ENCODE results near the gene NR1D2.

DNA sequence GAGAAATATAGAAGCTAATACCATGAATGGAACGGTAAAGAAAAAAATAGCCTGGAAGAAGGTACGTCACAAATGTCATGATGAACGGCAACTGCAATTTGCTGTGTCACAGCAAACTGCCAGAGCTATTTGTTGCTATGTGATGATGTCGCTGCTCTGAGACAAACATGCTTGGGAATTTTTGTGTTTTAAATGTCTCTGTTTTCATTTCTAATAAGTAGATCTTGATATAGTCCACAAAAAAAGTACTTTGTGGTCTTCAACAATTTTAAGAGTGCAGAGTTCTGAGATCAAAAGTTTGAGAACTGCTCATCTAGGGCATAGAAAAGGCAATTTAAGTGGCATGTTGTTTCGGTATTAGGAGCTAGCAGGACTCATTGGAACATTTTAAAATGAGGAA lies 4.3 kb upstream of the NR1D2 start:
- no peak for TF ChIP-seq POLR2A (IDR thresholded peaks at IDR 0.05; ENCODE audit: low read depth, low read length)
- TF ChIP-seq POLR2AphosphoS5 (IDR thresholded peaks at IDR 0.05; ENCODE audit: low read depth, low read length) = no peak
- no peak for TF ChIP-seq SPI1 (IDR thresholded peaks at IDR 0.05; ENCODE audit: low read depth, low read length)
- no peak for TF ChIP-seq TAF1 (IDR thresholded peaks at IDR 0.05; ENCODE audit: low read depth, low read length)
- no peak for TF ChIP-seq PAX5 (IDR thresholded peaks at IDR 0.05; ENCODE audit: insufficient read depth, low read length, severe bottlenecking)
- no peak for TF ChIP-seq POU2F2 (IDR thresholded peaks at IDR 0.05; ENCODE audit: low read depth, low read length)

Measured in GM12891 (cell line).